Measurements from ENCODE around the gene RAET1L.
"Not testable (repeated sequence)": the region's sequence is repeated elsewhere in the genome, so short reads cannot be mapped to it uniquely, and the experiment has no call there.

Gene RAET1L

GRCh38 chr6:150059973-150060372 is 34.6 kb upstream of the RAET1L start:
- peaks cover 13% of the 10 kb centered on the region for H3K27me3 ChIP-seq (ENCODE audit: control insufficient read depth, insufficient read depth, low read length)
- not testable (repeated sequence) for H3K27ac ChIP-seq (ENCODE audit: low read depth, low read length)

GRCh38 chr6:150058986-150059385 is 33.7 kb upstream of the RAET1L start:
- Histone ChIP-seq H3K27me3 (ENCODE audit: control insufficient read depth, insufficient read depth, low read length) (peaks cover 22% of the 10 kb centered on the region), H3K9me3 (ENCODE audit: control insufficient read depth, insufficient read depth, low read depth, low read length) (no peaks in the 10 kb centered on the region), H3K9ac (ENCODE audit: low read length) (no peak overlapping the region), H3K27ac (ENCODE audit: low read depth, low read length) (no peak overlapping the region), H3K36me3 (ENCODE audit: control insufficient read depth, insufficient read depth, low read length) (no peaks in the 10 kb centered on the region), H3K4me3 (ENCODE audit: low read depth, low read length) (no peak overlapping the region), H3K4me1 (ENCODE audit: control insufficient read depth, insufficient read depth, low read length) (no peaks in the 10 kb centered on the region)

More at GRCh38 chr6:150059973-150060372, 34.6 kb upstream of the RAET1L start:
- H3K9ac ChIP-seq (ENCODE audit: low read length); H3K9me3 ChIP-seq (ENCODE audit: control insufficient read depth, insufficient read depth, low read depth, low read length); H3K4me1 ChIP-seq (ENCODE audit: control insufficient read depth, insufficient read depth, low read length); H3K36me3 ChIP-seq (ENCODE audit: control insufficient read depth, insufficient read depth, low read length); H3K4me3 ChIP-seq (ENCODE audit: low read depth, low read length): not testable (repeated sequence)

- Histone ChIP-seq H3K27me3 (ENCODE audit: control insufficient read depth, insufficient read depth, low read length) (peaks cover 29% of the 10 kb centered on the region), H3K9ac (ENCODE audit: low read length) (no peak overlapping the region)
These were observed 33.0 kb upstream of the RAET1L start for GRCh38 chr6:150058231-150058792.

GRCh38 chr6:150057501-150057951 is 32.2 kb upstream of the RAET1L start:
- no peaks in the 10 kb centered on the region for H3K9me3 ChIP-seq (ENCODE audit: control insufficient read depth, insufficient read depth, low read depth, low read length)
- no peak overlapping the region for H3K4me3 ChIP-seq (ENCODE audit: low read depth, low read length)
- no peaks in the 10 kb centered on the region for H3K4me1 ChIP-seq (ENCODE audit: control insufficient read depth, insufficient read depth, low read length)
- H3K27me3 ChIP-seq (ENCODE audit: control insufficient read depth, insufficient read depth, low read length), result peaks cover 36% of the 10 kb centered on the region
- H3K9ac ChIP-seq (ENCODE audit: low read length), result no peak overlapping the region
- no peaks in the 10 kb centered on the region for H3K36me3 ChIP-seq (ENCODE audit: control insufficient read depth, insufficient read depth, low read length)
- H3K27ac ChIP-seq (ENCODE audit: low read depth, low read length), result no peak overlapping the region

More at GRCh38 chr6:150058231-150058792, 33.0 kb upstream of the RAET1L start:
- Histone ChIP-seq H3K36me3 (ENCODE audit: control insufficient read depth, insufficient read depth, low read length) (no peaks in the 10 kb centered on the region), H3K4me3 (ENCODE audit: low read depth, low read length) (no peak overlapping the region), H3K4me1 (ENCODE audit: control insufficient read depth, insufficient read depth, low read length) (no peaks in the 10 kb centered on the region), H3K9me3 (ENCODE audit: control insufficient read depth, insufficient read depth, low read depth, low read length) (no peaks in the 10 kb centered on the region), H3K27ac (ENCODE audit: low read depth, low read length) (no peak overlapping the region)

GRCh38 chr6:150056916-150057315 is 31.6 kb upstream of the RAET1L start:
- Histone ChIP-seq H3K36me3 (ENCODE audit: control insufficient read depth, insufficient read depth, low read length) (no peaks in the 10 kb centered on the region), H3K27me3 (ENCODE audit: control insufficient read depth, insufficient read depth, low read length) (peaks cover 42% of the 10 kb centered on the region), H3K9me3 (ENCODE audit: control insufficient read depth, insufficient read depth, low read depth, low read length) (no peaks in the 10 kb centered on the region; the same call in 1 of the 2 replicates), H3K4me1 (ENCODE audit: control insufficient read depth, insufficient read depth, low read length) (no peaks in the 10 kb centered on the region), H3K4me3 (ENCODE audit: low read depth, low read length) (no peak overlapping the region), H3K27ac (ENCODE audit: low read depth, low read length) (no peak overlapping the region), H3K9ac (ENCODE audit: low read length) (no peak overlapping the region)

GRCh38 chr6:150056156-150056555 is 30.8 kb upstream of the RAET1L start:
- Histone ChIP-seq H3K27me3 (ENCODE audit: control insufficient read depth, insufficient read depth, low read length) (peaks cover 49% of the 10 kb centered on the region), H3K4me1 (ENCODE audit: control insufficient read depth, insufficient read depth, low read length) (no peaks in the 10 kb centered on the region), H3K9ac (ENCODE audit: low read length) (no peak overlapping the region), H3K9me3 (ENCODE audit: control insufficient read depth, insufficient read depth, low read depth, low read length) (no peaks in the 10 kb centered on the region; the same call in 1 of the 2 replicates), H3K4me3 (ENCODE audit: low read depth, low read length) (no peak overlapping the region), H3K27ac (ENCODE audit: low read depth, low read length) (no peak overlapping the region), H3K36me3 (ENCODE audit: control insufficient read depth, insufficient read depth, low read length) (no peaks in the 10 kb centered on the region)

- H3K9ac ChIP-seq (ENCODE audit: low read length), result no peak overlapping the region
- H3K27me3 ChIP-seq (ENCODE audit: control insufficient read depth, insufficient read depth, low read length), result peaks cover 54% of the 10 kb centered on the region
- H3K4me3 ChIP-seq (ENCODE audit: low read depth, low read length), result no peak overlapping the region
- H3K4me1 ChIP-seq (ENCODE audit: control insufficient read depth, insufficient read depth, low read length), result no peaks in the 10 kb centered on the region
- no peaks in the 10 kb centered on the region; the same call in 1 of the 2 replicates for H3K9me3 ChIP-seq (ENCODE audit: control insufficient read depth, insufficient read depth, low read depth, low read length)
- no peak overlapping the region for H3K27ac ChIP-seq (ENCODE audit: low read depth, low read length)
- H3K36me3 ChIP-seq (ENCODE audit: control insufficient read depth, insufficient read depth, low read length), result no peaks in the 10 kb centered on the region
These were observed 29.8 kb upstream of the RAET1L start for GRCh38 chr6:150055131-150055530.

- Histone ChIP-seq H3K9me3 (ENCODE audit: control insufficient read depth, insufficient read depth, low read depth, low read length) (no peaks in the 10 kb centered on the region; the same call in 1 of the 2 replicates), H3K4me3 (ENCODE audit: low read depth, low read length) (no peak overlapping the region), H3K27me3 (ENCODE audit: control insufficient read depth, insufficient read depth, low read length) (peaks cover 50% of the 10 kb centered on the region), H3K4me1 (ENCODE audit: control insufficient read depth, insufficient read depth, low read length) (no peaks in the 10 kb centered on the region), H3K36me3 (ENCODE audit: control insufficient read depth, insufficient read depth, low read length) (no peaks in the 10 kb centered on the region), H3K27ac (ENCODE audit: low read depth, low read length) (no peak overlapping the region), H3K9ac (ENCODE audit: low read length) (no peak overlapping the region)
These were observed 28.1 kb upstream of the RAET1L start for GRCh38 chr6:150053450-150053849.

GRCh38 chr6:150050846-150051245 is 25.5 kb upstream of the RAET1L start:
- Histone ChIP-seq H3K4me1 (ENCODE audit: control insufficient read depth, insufficient read depth, low read length) (no peaks in the 10 kb centered on the region), H3K9me3 (ENCODE audit: control insufficient read depth, insufficient read depth, low read depth, low read length) (no peaks in the 10 kb centered on the region; the same call in 1 of the 2 replicates), H3K4me3 (ENCODE audit: low read depth, low read length) (no peak overlapping the region)

GRCh38 chr6:150048099-150048498 is 22.8 kb upstream of the RAET1L start:
- Histone ChIP-seq H3K9ac (ENCODE audit: low read length) (no peak overlapping the region), H3K4me3 (ENCODE audit: low read depth, low read length) (no peak overlapping the region), H3K36me3 (ENCODE audit: control insufficient read depth, insufficient read depth, low read length) (no peaks in the 10 kb centered on the region), H3K4me1 (ENCODE audit: control insufficient read depth, insufficient read depth, low read length) (no peaks in the 10 kb centered on the region), H3K27ac (ENCODE audit: low read depth, low read length) (no peak overlapping the region), H3K27me3 (ENCODE audit: control insufficient read depth, insufficient read depth, low read length) (peaks cover 36% of the 10 kb centered on the region), H3K9me3 (ENCODE audit: control insufficient read depth, insufficient read depth, low read depth, low read length) (no peaks in the 10 kb centered on the region; the same call in 1 of the 2 replicates)

More at GRCh38 chr6:150050846-150051245, 25.5 kb upstream of the RAET1L start:
- no peaks in the 10 kb centered on the region for H3K36me3 ChIP-seq (ENCODE audit: control insufficient read depth, insufficient read depth, low read length)
- H3K27me3 ChIP-seq (ENCODE audit: control insufficient read depth, insufficient read depth, low read length), result peaks cover 54% of the 10 kb centered on the region
- H3K9ac ChIP-seq (ENCODE audit: low read length), result no peak overlapping the region
- H3K27ac ChIP-seq (ENCODE audit: low read depth, low read length), result no peak overlapping the region

GRCh38 chr6:150046943-150047342 is 21.6 kb upstream of the RAET1L start:
- no peak overlapping the region for H3K4me3 ChIP-seq (ENCODE audit: low read depth, low read length)
- H3K27ac ChIP-seq (ENCODE audit: low read depth, low read length), result no peak overlapping the region
- H3K4me1 ChIP-seq (ENCODE audit: control insufficient read depth, insufficient read depth, low read length), result no peaks in the 10 kb centered on the region
- no peaks in the 10 kb centered on the region for H3K9me3 ChIP-seq (ENCODE audit: control insufficient read depth, insufficient read depth, low read depth, low read length)
- no peaks in the 10 kb centered on the region for H3K36me3 ChIP-seq (ENCODE audit: control insufficient read depth, insufficient read depth, low read length)
- peaks cover 36% of the 10 kb centered on the region for H3K27me3 ChIP-seq (ENCODE audit: control insufficient read depth, insufficient read depth, low read length)
- H3K9ac ChIP-seq (ENCODE audit: low read length), result no peak overlapping the region
